GM12891 (cell line): ENCODE measurements around the gene SFI1.

ENCODE experiments used
- PAX5 ChIP-seq: IDR thresholded peaks from 2 replicates; pipeline ENCODE4 v1.6.1; 2011; ENCODE audit warnings: low read length, moderate library complexity, mild to moderate bottlenecking; ENCODE audit not compliant: insufficient read depth, severe bottlenecking
- POLR2A ChIP-seq: IDR thresholded peaks from 2 replicates; pipeline ENCODE4 v1.6.1; 2011; ENCODE audit warnings: low read depth, low read length, control low read depth
- POLR2AphosphoS5 ChIP-seq: IDR thresholded peaks from 2 replicates; pipeline ENCODE4 v1.6.1; 2011; ENCODE audit warnings: low read depth, low read length, control low read depth
- POU2F2 ChIP-seq: IDR thresholded peaks from 2 replicates; pipeline ENCODE4 v1.6.1; 2011; ENCODE audit warnings: low read depth, mild to moderate bottlenecking, control low read depth, low read length, moderate library complexity
- SPI1 ChIP-seq: IDR thresholded peaks from 2 replicates; pipeline ENCODE4 v1.6.1; 2011; ENCODE audit warnings: low read depth, low read length, control low read depth
- TAF1 ChIP-seq: IDR thresholded peaks from 2 replicates; pipeline ENCODE4 v1.6.1; 2011; ENCODE audit warnings: low read depth, low read length, control low read depth

GRCh38 chr22:31520051-31520450 is 23.7 kb downstream of the SFI1 start:
- no peak for TF ChIP-seq POLR2A
- no peak for TF ChIP-seq POLR2AphosphoS5
- TF ChIP-seq TAF1: no peak
- TF ChIP-seq POU2F2: no peak
- TF ChIP-seq SPI1: no peak
- no peak for TF ChIP-seq PAX5
